CD4-positive, alpha-beta T cell treated with Interferon alpha-2 for 1 hour (primary cell): ENCODE results near the gene IGSF3.
A peak's percentile ranks its signal among the peaks of the same experiment; 100 is the strongest.
"Not testable (repeated sequence)": the region's sequence is repeated elsewhere in the genome, so short reads cannot be mapped to it uniquely, and the experiment has no call there.

Experiments
- DNase-seq, 2 donors: peaks; one replicate each; pipeline ENCODE4 v3.0.0-alpha.2; 2020 to 2022

IGSF3 gene

DNA sequence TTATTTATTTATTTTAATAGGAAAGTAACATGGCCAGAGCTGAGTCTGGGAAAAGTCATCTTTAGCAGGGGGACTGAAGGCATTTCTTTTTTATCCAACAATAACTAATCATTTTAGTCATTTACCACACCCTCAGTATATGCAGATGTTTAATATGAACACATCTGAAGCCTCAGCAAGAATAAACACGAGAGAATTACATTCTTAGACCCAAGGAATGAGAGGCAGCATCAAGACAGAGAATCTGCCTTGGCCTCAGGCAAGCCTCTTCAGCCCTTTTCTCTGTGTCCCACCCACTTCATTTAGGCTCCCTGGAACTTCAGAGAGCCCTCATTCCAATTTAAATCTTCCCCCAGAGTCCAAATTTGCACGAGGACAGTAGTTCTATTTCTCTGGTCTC is 17.0 kb upstream of the IGSF3 start:
- DNase-seq = no peak

DNA sequence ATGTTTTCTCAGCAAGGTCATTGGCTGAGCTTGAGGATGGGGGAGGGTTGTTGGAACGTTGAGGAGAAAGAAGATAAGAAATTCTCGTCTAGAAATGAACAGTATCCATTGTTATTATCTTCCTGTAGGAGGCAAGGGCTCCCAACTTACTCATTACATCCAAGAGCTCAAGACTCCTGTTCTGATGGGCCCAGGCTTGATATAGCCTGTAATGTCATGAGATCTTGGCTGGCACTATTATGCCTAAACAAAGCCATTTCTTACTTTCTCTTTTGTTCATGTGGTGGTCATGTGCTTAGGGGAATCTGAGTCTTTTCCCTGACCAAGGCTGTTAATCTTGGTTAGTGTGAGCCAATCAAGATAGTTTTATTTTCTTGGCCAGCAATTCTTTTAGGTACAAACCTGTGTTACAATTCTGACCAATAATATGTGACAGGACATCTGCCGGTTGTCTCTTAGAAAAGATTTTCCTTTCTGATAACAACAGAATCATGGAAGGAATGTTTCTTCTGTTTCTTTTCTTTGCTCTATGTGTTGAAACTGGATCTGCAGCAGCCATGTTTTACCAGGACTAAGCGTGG is 15.2 kb upstream of the IGSF3 start:
- no peak for DNase-seq

DNA sequence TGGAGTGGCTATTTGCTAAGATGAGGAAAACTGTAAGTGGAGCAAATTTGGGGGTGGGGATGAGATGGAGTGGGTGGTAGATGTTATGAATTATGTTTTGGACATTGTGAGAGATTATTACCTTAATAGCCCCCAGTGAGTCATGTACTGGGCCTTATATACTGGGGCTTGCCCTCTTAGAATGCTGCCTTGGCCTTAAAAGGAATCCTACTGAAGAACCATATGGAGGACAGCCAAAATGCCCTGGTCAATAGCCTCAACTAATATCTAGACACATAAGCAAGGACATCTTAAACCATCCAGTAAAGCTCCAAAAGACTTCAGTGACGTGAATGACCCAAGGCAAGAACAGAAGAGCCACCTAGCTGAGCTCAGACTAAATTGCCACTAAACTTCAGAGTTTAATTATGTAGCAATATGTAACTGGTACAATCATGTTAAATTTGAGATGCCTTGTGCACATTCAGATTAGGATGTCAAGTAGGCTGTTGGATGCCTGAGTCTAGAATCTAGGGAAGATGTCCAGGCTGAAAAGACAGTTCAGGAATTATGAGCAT is 13.9 kb upstream of the IGSF3 start:
- no peak for DNase-seq

GRCh38 chr1:116680752-116681151 is 13.2 kb upstream of the IGSF3 start:
- DNase-seq = no peak

DNA sequence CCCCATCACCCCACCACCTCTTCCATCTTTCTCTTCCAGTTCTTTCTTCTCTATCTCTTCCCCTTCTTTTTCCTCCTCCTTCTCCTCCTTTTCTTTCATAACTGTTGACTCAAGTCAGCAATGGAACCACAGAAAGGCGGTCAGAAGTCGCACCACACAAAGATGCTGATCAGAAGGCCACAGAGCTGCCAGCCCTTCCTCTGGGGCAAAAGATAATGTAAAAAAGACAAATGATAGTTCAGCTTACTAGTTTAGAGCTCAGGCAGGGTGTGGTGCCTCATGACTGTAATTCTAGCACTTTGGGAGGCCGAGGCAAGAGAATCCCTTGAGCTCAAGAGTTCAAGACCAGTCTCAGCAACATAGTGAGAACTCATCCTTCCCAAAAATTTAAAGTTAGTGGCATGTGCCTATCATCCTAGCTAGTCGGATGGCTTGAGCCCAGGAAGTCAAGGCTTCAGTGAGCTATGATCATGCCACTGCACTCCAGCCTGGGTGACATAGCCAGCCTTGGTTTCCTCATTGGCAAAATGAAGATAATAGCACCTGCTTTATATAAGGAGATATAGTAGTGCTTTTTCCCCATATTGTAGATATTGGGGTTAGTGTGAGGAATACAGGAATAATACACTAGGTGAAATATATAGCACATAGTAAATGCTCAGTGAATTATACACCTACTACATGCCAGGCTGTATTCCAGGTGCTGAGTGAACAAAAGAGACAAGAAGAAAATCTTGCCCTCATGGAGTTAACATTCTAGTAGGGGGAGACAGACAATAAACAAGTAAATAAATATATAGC is 12.5 kb upstream of the IGSF3 start:
- no peak for DNase-seq

- no peak for DNase-seq
Observed at GRCh38 chr1:116679091-116679827, 11.7 kb upstream of the IGSF3 start.

- no peak for DNase-seq
Observed at GRCh38 chr1:116678732-116679090, 11.2 kb upstream of the IGSF3 start.

DNA sequence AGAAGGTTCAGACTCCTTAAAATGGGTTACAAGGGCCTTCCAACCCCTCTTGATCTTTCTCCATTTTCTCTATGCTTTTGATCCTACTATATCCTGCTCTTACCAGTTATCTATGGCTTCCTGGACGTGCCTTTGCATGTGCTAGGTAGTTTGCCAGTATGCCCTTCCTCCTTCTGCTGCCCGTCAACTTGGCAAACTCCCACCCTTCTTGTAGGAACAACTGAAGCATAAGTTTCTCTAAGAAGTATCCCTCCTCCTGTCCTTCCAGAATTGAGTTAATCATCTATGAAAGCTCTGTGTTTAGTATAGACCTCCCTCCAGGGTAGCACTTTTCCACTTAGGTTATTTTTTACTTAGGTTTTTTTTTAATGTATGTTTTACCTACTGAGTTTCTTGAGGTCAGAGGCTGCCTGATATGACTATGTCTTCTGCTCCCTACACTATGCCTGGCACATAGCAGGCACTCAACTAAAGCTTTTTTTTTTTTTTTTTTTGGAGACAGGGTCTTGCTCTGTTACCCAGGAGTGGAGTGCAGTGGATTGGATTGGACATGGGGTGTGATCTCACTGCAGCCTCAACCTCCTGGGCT is 10.0 kb upstream of the IGSF3 start:
- DNase-seq = no peak

DNA sequence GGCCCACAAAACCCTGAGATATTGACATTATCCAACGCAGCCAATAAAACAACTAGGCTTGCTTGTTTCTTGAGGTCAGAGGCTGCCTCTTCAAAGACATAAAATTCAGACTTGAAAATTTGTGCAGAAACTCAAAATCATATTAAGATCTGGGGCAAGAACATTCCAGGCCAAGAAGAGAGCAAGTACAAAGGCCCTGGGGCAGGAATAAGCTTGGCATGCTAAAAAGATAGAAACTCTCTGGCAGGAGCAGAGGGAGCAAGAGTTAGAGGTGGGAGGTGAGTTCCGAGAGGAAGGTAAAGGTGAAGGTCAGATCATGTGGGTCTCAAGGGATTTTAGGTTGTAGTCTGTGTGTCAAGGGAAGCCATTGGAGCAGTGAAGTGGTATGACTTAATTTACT is 8.8 kb upstream of the IGSF3 start:
- no peak for DNase-seq

- no peak for DNase-seq
Observed at GRCh38 chr1:116674751-116675150, 7.2 kb upstream of the IGSF3 start.

DNA sequence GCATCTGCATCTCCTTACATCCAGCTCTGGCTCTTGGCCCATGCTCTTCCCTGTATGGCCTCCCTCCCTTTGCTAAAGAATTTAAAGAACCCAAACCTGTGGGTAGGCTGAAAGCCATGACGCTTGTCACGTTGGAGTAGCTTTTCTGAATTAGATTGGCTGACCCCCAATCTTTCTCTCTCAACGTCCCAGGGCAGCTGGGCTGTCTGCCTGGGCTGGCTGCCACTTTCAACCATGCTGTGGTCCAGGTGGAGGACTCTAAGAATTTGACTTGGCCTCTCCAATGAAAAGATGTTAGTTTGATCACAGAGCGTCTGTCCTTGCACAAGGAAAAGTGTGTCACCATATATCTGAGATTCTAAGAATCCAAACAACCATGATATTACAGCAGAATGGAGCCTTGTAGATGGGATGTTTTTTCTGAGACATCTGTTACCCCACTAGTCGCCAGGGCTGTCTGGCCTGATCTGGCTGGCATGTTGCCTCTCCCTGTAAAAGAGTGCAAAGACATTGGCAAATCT is 6.5 kb upstream of the IGSF3 start:
- DNase-seq = no peak

- DNase-seq = no peak
Observed at GRCh38 chr1:116671912-116672311, 4.4 kb upstream of the IGSF3 start.

- no peak for DNase-seq
Observed at GRCh38 chr1:116671072-116671760, 3.7 kb upstream of the IGSF3 start.

- no peak for DNase-seq
Observed at GRCh38 chr1:116668277-116668676, 744 bp upstream of the IGSF3 start.

DNA sequence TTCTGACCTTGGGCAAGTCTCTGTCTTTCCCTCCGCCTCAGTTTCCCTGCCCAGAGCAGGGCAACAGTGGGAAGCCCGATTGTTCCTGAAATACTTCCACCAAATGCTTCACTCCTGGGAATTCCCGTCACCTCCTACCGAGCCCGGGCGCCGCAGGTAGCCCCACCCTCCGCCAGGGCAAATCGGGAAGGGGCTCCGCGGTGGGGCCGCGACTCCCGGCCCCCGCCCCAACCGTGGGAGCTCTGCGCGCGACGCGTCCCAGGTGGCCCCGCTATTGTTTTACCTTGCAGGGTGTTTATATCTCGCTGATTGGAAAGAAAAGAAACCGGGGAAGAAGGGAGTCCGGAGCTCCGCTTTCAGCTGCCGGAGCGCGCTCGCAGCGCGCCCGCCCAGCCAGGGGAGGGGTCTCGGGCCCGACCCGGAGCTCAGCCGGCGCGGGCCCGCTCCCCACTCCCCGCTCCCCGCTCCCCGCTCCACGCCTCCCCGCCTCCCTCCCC is 407 bp downstream of the IGSF3 start:
- no peak for DNase-seq

GRCh38 chr1:116666187-116667077 is 1.1 kb downstream of the IGSF3 start:
- DNase-seq = peak in 1 of 2 donors; percentile 4

GRCh38 chr1:116664978-116665371 is 2.6 kb downstream of the IGSF3 start:
- no peak for DNase-seq

- no peak for DNase-seq
Observed at GRCh38 chr1:116664366-116664977, 3.1 kb downstream of the IGSF3 start.

DNA sequence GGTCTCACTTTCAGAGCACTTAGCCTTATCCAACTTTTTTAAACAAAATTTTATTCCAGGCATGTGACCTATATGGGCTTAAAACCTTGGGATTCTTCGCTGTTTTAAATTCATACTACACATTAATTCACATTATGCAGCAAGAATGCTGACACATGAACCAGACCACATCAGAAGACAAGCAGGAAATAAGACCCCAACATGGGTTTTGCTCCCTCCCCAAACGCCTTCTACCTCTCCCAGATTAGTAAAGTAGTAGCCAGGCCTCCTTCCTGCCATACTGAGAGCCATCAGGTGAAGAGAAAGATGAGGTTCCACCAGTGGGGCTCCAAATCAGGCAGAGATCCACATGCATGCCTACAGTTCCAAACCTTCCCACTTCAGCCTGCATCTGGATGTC is 3.7 kb downstream of the IGSF3 start:
- DNase-seq = no peak

- no peak for DNase-seq
Observed at GRCh38 chr1:116661633-116662032, 5.9 kb downstream of the IGSF3 start.

GRCh38 chr1:116658645-116659044 is 8.9 kb downstream of the IGSF3 start:
- DNase-seq = not testable (repeated sequence)
